ENCODE results near the gene FOS.
"Not testable (repeated sequence)": the region's sequence is repeated elsewhere in the genome, so short reads cannot be mapped to it uniquely, and the experiment has no call there.

The FOS gene

GRCh38 chr14:75278422-75279152 lies at the start of gene FOS:
Gene FOS, plus strand, starts transcription at chr14:75278828. Its CDS starts 155 bp downstream, at chr14:75278983.
- peak; percentile 98 for DNase-seq (ENCODE audit: low spot score)

GRCh38 chr14:75229661-75230139 lies 48.9 kb upstream of the FOS start:
- DNase-seq (ENCODE audit: low spot score) = no peak

- peak; percentile 99 for DNase-seq (ENCODE audit: low spot score)
Measured at GRCh38 chr14:75230140-75230792, 48.4 kb upstream of the FOS start.

GRCh38 chr14:75231320-75231719 lies 47.3 kb upstream of the FOS start:
- DNase-seq (ENCODE audit: low spot score) = no peak

- no peak for DNase-seq (ENCODE audit: low spot score)
Measured at GRCh38 chr14:75232191-75232590, 46.4 kb upstream of the FOS start.

- DNase-seq (ENCODE audit: low spot score) = no peak
Measured at GRCh38 chr14:75232597-75232996, 46.0 kb upstream of the FOS start.

- DNase-seq (ENCODE audit: low spot score) = peak; percentile 87
Measured at GRCh38 chr14:75234173-75235115, 44.2 kb upstream of the FOS start.

- DNase-seq (ENCODE audit: low spot score) = not testable (repeated sequence)
Measured at GRCh38 chr14:75235198-75235597, 43.4 kb upstream of the FOS start.

GRCh38 chr14:75236467-75236866 lies 42.2 kb upstream of the FOS start:
- no peak for DNase-seq (ENCODE audit: low spot score)

- no peak for DNase-seq (ENCODE audit: low spot score)
Measured at GRCh38 chr14:75236901-75237419, 41.7 kb upstream of the FOS start.

- DNase-seq (ENCODE audit: low spot score) = no peak
Measured at GRCh38 chr14:75238756-75239455, 39.7 kb upstream of the FOS start.

GRCh38 chr14:75240781-75241180 lies 37.8 kb upstream of the FOS start:
- no peak for DNase-seq (ENCODE audit: low spot score)

GRCh38 chr14:75242546-75243273 lies 35.9 kb upstream of the FOS start:
- DNase-seq (ENCODE audit: low spot score) = no peak

- DNase-seq (ENCODE audit: low spot score) = no peak
Measured at GRCh38 chr14:75244121-75244520, 34.5 kb upstream of the FOS start.

GRCh38 chr14:75246546-75247285 lies 31.9 kb upstream of the FOS start:
- DNase-seq (ENCODE audit: low spot score) = no peak

- DNase-seq (ENCODE audit: low spot score) = no peak
Measured at GRCh38 chr14:75247286-75247922, 31.2 kb upstream of the FOS start.

- DNase-seq (ENCODE audit: low spot score) = no peak
Measured at GRCh38 chr14:75247939-75248338, 30.7 kb upstream of the FOS start.

GRCh38 chr14:75249251-75249957 lies 29.2 kb upstream of the FOS start:
- DNase-seq (ENCODE audit: low spot score) = peak; percentile 93

- DNase-seq (ENCODE audit: low spot score) = no peak
Measured at GRCh38 chr14:75249958-75250336, 28.7 kb upstream of the FOS start.

Data from SW480 (cell line).